Stomach (tissue), 4 donors: Measurements from ENCODE around the gene TLCD1.

Source experiments
- POLR2AphosphoS5 ChIP-seq, 3 donors: sonication (generic); formaldehyde crosslinking; IDR thresholded peaks; one replicate each; pipeline ENCODE4 v1.6.1; 2016; ENCODE audit warnings: antibody characterized with exemption in 3 of 3
- TF ChIP-seq, protein P1 (sequence below), 7 experiments: fragments of 450-650 bp in 4 of 7; fragments of 200-600 bp in 3 of 7; sonication (generic) in 3 of 7; IDR thresholded peaks; one replicate each; pipeline ENCODE4 v1.5.1; 2016 to 2019; ENCODE audit warnings: antibody characterized with exemption in 7 of 7, control low read depth in 2 of 7, mild to moderate bottlenecking in 1 of 7

DNA sequence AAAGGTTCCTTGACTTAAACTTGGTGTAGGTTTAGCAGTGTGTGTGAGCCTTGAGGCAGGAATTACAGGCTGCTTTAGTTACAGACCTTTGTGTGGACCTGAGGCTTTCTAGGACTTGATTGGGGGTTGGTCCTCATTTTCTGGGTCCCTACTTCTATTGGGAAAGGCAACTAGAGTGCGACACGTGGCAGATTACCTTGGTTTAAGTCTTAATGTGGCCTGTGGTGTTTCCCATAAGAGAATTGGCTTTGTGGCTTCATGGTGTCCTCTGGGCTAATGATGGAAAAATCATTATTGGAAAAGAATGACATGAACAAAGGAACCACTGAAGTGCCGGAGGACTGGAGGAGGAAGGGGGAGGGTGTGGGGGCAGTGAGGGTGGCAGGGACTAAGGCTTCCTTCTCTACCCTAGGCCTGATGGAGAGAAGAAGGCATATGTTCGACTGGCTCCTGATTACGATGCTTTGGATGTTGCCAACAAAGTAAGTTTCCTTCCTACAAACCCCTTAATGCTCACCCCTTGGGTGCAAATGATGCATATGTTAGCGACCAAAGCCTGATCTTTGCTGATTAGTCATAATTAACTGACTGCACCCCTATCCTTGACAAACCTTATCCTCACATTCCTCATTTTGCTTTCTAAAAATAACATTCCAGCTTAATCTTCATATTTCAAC, 2.7 kb downstream of the TLCD1 start:
- TF ChIP-seq, protein P1, sequence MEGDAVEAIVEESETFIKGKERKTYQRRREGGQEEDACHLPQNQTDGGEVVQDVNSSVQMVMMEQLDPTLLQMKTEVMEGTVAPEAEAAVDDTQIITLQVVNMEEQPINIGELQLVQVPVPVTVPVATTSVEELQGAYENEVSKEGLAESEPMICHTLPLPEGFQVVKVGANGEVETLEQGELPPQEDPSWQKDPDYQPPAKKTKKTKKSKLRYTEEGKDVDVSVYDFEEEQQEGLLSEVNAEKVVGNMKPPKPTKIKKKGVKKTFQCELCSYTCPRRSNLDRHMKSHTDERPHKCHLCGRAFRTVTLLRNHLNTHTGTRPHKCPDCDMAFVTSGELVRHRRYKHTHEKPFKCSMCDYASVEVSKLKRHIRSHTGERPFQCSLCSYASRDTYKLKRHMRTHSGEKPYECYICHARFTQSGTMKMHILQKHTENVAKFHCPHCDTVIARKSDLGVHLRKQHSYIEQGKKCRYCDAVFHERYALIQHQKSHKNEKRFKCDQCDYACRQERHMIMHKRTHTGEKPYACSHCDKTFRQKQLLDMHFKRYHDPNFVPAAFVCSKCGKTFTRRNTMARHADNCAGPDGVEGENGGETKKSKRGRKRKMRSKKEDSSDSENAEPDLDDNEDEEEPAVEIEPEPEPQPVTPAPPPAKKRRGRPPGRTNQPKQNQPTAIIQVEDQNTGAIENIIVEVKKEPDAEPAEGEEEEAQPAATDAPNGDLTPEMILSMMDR (IDR thresholded peaks at IDR 0.05): no peak
- TF ChIP-seq POLR2AphosphoS5 (IDR thresholded peaks at IDR 0.05): no peak
